H9 (cell line): Measurements from ENCODE around the gene RGS6. TPM values are rescaled to one million over a fixed set of nuclear protein-coding genes. Genes with fewer than 3 reads are reported as not detected.

ENCODE experiments used
- DNase-seq: peaks from one replicate; pipeline ENCODE4 v3.0.0-alpha.2; 2017
- H2AFZ ChIP-seq: one replicate; pipeline ENCODE4 v1.6.1; 2013; ENCODE audit warnings: mild to moderate bottlenecking, low read length, control low read depth, moderate library complexity
- H2AK5ac ChIP-seq: 2 replicates; pipeline ENCODE4 v1.6.1; 2013; ENCODE audit warnings: low read length, control low read depth, mixed read lengths; ENCODE audit not compliant: insufficient read length
- H2BK120ac ChIP-seq: one replicate; pipeline ENCODE4 v1.6.1; 2013; ENCODE audit warnings: low read depth, mild to moderate bottlenecking, low read length, control low read depth, inconsistent platforms; ENCODE audit not compliant: poor library complexity, severe bottlenecking
- H2BK12ac ChIP-seq: 2 replicates; pipeline ENCODE4 v1.6.1; 2013; ENCODE audit warnings: low read length, control low read depth, mixed read lengths, low read depth; ENCODE audit not compliant: insufficient read length
- H2BK15ac ChIP-seq: 2 replicates; pipeline ENCODE4 v1.6.1; 2013; ENCODE audit warnings: low read depth, low read length, control low read depth
- H2BK20ac ChIP-seq: one replicate; pipeline ENCODE4 v1.6.1; 2013; ENCODE audit warnings: low read depth, mild to moderate bottlenecking, low read length, control low read depth, inconsistent platforms; ENCODE audit not compliant: poor library complexity, severe bottlenecking
- H2BK5ac ChIP-seq: 2 replicates; pipeline ENCODE4 v1.6.1; 2013; ENCODE audit warnings: low read length, control low read depth, mixed read lengths; ENCODE audit not compliant: insufficient read length
- H3K14ac ChIP-seq: 2 replicates; pipeline ENCODE4 v1.6.1; 2013; ENCODE audit warnings: low read length, control low read depth; ENCODE audit not compliant: insufficient read depth
- H3K18ac ChIP-seq: 2 replicates; pipeline ENCODE4 v1.6.1; 2013; ENCODE audit warnings: low read depth, mild to moderate bottlenecking, mixed read lengths, low read length, control low read depth; ENCODE audit not compliant: insufficient read length
- H3K23ac ChIP-seq: 2 replicates; pipeline ENCODE4 v1.6.1; 2013; ENCODE audit warnings: low read length, control low read depth, mixed read lengths, low read depth; ENCODE audit not compliant: insufficient read length
- H3K23me2 ChIP-seq: 2 replicates; pipeline ENCODE4 v1.6.1; 2013; ENCODE audit warnings: low read depth, mild to moderate bottlenecking, mixed read lengths, low read length, control low read depth; ENCODE audit not compliant: insufficient read length, poor library complexity, severe bottlenecking
- H3K27ac ChIP-seq: 2 replicates; pipeline ENCODE4 v1.5.1; 2013; ENCODE audit warnings: low read length, control low read depth, mixed read lengths, low read depth; ENCODE audit not compliant: insufficient read length
- H3K27me3 ChIP-seq: 2 replicates; pipeline ENCODE4 v1.6.1; 2013; ENCODE audit warnings: low read length, control low read depth, inconsistent platforms; ENCODE audit not compliant: insufficient read depth
- H3K4ac ChIP-seq: 2 replicates; pipeline ENCODE4 v1.6.1; 2013; ENCODE audit warnings: low read depth, mild to moderate bottlenecking, control low read depth, inconsistent platforms, low read length, moderate library complexity
- H3K4me1 ChIP-seq: 2 replicates; pipeline ENCODE4 v1.6.1; 2013; ENCODE audit warnings: low read length, control low read depth, inconsistent platforms; ENCODE audit not compliant: insufficient read depth
- H3K4me2 ChIP-seq: 2 replicates; pipeline ENCODE4 v1.6.1; 2013; ENCODE audit warnings: low read length, control low read depth, mixed read lengths; ENCODE audit not compliant: insufficient read length, insufficient read depth
- H3K56ac ChIP-seq: 2 replicates; pipeline ENCODE4 v1.6.1; 2013; ENCODE audit warnings: low read depth, mild to moderate bottlenecking, mixed read lengths, low read length, control low read depth; ENCODE audit not compliant: insufficient read length
- H3K79me1 ChIP-seq: 2 replicates; pipeline ENCODE4 v1.6.1; 2013; ENCODE audit warnings: low read depth, mild to moderate bottlenecking, moderate library complexity, low read length, control low read depth, inconsistent platforms; ENCODE audit not compliant: insufficient read depth, poor library complexity, severe bottlenecking
- H3K79me2 ChIP-seq: 2 replicates; pipeline ENCODE4 v1.6.1; 2013; ENCODE audit warnings: low read length, control low read depth, inconsistent platforms; ENCODE audit not compliant: insufficient read depth
- H3K9ac ChIP-seq: 2 replicates; pipeline ENCODE4 v1.6.1; 2013; ENCODE audit warnings: low read length, control low read depth, mixed read lengths; ENCODE audit not compliant: insufficient read length; ENCODE audit errors: extremely low read depth
- H3K9me3 ChIP-seq: one replicate; pipeline ENCODE4 v1.6.1; 2013; ENCODE audit warnings: low read depth, low read length, inconsistent platforms; ENCODE audit not compliant: control insufficient read depth
- H3T11ph ChIP-seq: one replicate; pipeline ENCODE4 v1.6.1; 2013; ENCODE audit warnings: mild to moderate bottlenecking, low read length, control low read depth, inconsistent platforms
- H4K20me1 ChIP-seq: one replicate; pipeline ENCODE4 v1.6.1; 2013; ENCODE audit not compliant: control insufficient read depth, insufficient read length, insufficient read depth
- H4K5ac ChIP-seq: 2 replicates; pipeline ENCODE4 v1.6.1; 2013; ENCODE audit warnings: low read depth, mild to moderate bottlenecking, mixed read lengths, low read length, control low read depth; ENCODE audit not compliant: insufficient read length
- H4K8ac ChIP-seq: replicated peaks from 2 replicates; pipeline ENCODE4 v1.6.1; 2013; ENCODE audit warnings: low read length, control low read depth, mixed read lengths, low read depth; ENCODE audit not compliant: insufficient read length
- H4K91ac ChIP-seq: 2 replicates; pipeline ENCODE4 v1.6.1; 2013; ENCODE audit warnings: low read depth, mild to moderate bottlenecking, moderate library complexity, mixed read lengths, low read length, control low read depth; ENCODE audit not compliant: insufficient read length
- H3K27ac Mint-ChIP-seq, 3 experiments: 2 replicates in 2 of 3; 3 replicates in 1 of 3; pipeline ENCODE4 v1.8.0; 2020 to 2021; ENCODE audit warnings: mixed read lengths in 3 of 3, mild to moderate bottlenecking in 1 of 3, moderate library complexity in 1 of 3
- H3K27me3 Mint-ChIP-seq: 2 replicates; pipeline ENCODE4 v1.8.0; 2021; ENCODE audit warnings: low read depth, mild to moderate bottlenecking, moderate library complexity, mixed read lengths
- H3K36me3 Mint-ChIP-seq, 3 experiments: 2 replicates in 2 of 3; 3 replicates in 1 of 3; pipeline ENCODE4 v1.8.0; 2020 to 2021; ENCODE audit warnings: low read depth in 3 of 3, mixed read lengths in 3 of 3; ENCODE audit not compliant: insufficient read depth in 1 of 3
- H3K4me1 Mint-ChIP-seq, 2 experiments: 2 replicates each; pipeline ENCODE4 v1.8.0; 2020; ENCODE audit warnings: mixed read lengths in 2 of 2
- H3K4me3 Mint-ChIP-seq, 2 experiments: 2 replicates in 1 of 2; 3 replicates in 1 of 2; pipeline ENCODE4 v1.8.0; 2020 to 2021; ENCODE audit warnings: mild to moderate bottlenecking in 2 of 2, mixed read lengths in 2 of 2, moderate library complexity in 1 of 2
- H3K9me3 Mint-ChIP-seq, 2 experiments: 2 replicates in 1 of 2; 3 replicates in 1 of 2; pipeline ENCODE4 v1.8.0; 2020; ENCODE audit warnings: mild to moderate bottlenecking in 2 of 2, mixed read lengths in 2 of 2, moderate library complexity in 1 of 2
- CTCF ChIP-seq: fragments of 200-600 bp; sonication (generic); conservative IDR thresholded peaks from 3 replicates; pipeline ENCODE4 v1.8.0; 2021; ENCODE audit warnings: antibody characterized with exemption, mild to moderate bottlenecking
- WGBS: extraction: QIAGEN DNeasy Blood & Tissue Kit; methylation state at CpG from one replicate; pipeline ENCODE4 v1.1.7; 2013; ENCODE audit warnings: missing lambda C conversion rate, low lambda C conversion rate, mixed read lengths; ENCODE audit not compliant: insufficient read length; ENCODE audit errors: extremely low coverage; 5-methylcytosine and 5-hydroxymethylcytosine counted together
- total RNA-seq: library from RNA; stranded (reverse); gene quantifications from 2 replicates; pipeline ENCODE4 v1.2.1, GENCODE V29; 2021

The RGS6 gene
- total RNA-seq, 1 experiment from 2014 or later = 3.0 TPM

- no peaks in the 10 kb centered on the region for H3K23me2 ChIP-seq
- H2BK120ac ChIP-seq = no peak overlapping the region
- no peak overlapping the region for H3K4me2 ChIP-seq
- H3K79me2 ChIP-seq = no peaks in the 10 kb centered on the region
- no CpG with 5 or more reads among the region's 7 CpGs for WGBS
- H4K8ac ChIP-seq = no peak overlapping the region
- H3K79me1 ChIP-seq = no peaks in the 10 kb centered on the region
- no peak overlapping the region for H2BK5ac ChIP-seq
- H3K23ac ChIP-seq = no peak overlapping the region
- H3K27me3 ChIP-seq = no peaks in the 10 kb centered on the region
- H3K9me3 ChIP-seq = no peaks in the 10 kb centered on the region
- no peak overlapping the region for H4K5ac ChIP-seq
- H2BK15ac ChIP-seq = no peak overlapping the region
- no peak overlapping the region for H3K4me3 Mint-ChIP-seq
- H2AFZ ChIP-seq = no peak overlapping the region
- H3K9me3 Mint-ChIP-seq = no peaks in the 10 kb centered on the region; a peak in 1 of 5 replicates
- H3K14ac ChIP-seq = no peak overlapping the region
- no peak overlapping the region for H3T11ph ChIP-seq
- no peak for DNase-seq
- no peaks in the 10 kb centered on the region for H3K27me3 Mint-ChIP-seq
- TF ChIP-seq CTCF = no peak
- H3K4me1 ChIP-seq = peaks cover 2% of the 10 kb centered on the region; the same call in 1 of the 2 replicates
- no peak overlapping the region for H2AK5ac ChIP-seq
- no peak overlapping the region for H2BK12ac ChIP-seq
- H3K9ac ChIP-seq = no peak overlapping the region
- no peak overlapping the region for H4K91ac ChIP-seq
- H3K18ac ChIP-seq = no peak overlapping the region
- H3K27ac ChIP-seq = no peak overlapping the region
- H3K36me3 Mint-ChIP-seq = peaks cover 0 to under 1% (median 0%) of the 10 kb centered on the region in 3 experiments; a peak in 1 of 7 replicates
- no peaks in the 10 kb centered on the region for H4K20me1 ChIP-seq
- H3K27ac Mint-ChIP-seq = no peak overlapping the region; a peak in 1 of 7 replicates
- H2BK20ac ChIP-seq = no peak overlapping the region
- no peak overlapping the region for H3K56ac ChIP-seq
- no peak overlapping the region for H3K4ac ChIP-seq
- peaks cover 4% of the 10 kb centered on the region in 2 experiments for H3K4me1 Mint-ChIP-seq
Observed at GRCh38 chr14:71905860-71906259, 26.4 kb upstream of the RGS6 start.
